HUES6 (cell line): Measurements from ENCODE around the gene PI4KB.

Experiments used
- H3K27ac ChIP-seq: 2 replicates; pipeline ENCODE4 v1.7.0; 2013; ENCODE audit warnings: low read depth, mild to moderate bottlenecking, low read length, inconsistent platforms
- H3K27me3 ChIP-seq: 2 replicates; pipeline ENCODE4 v1.6.1; 2013; ENCODE audit warnings: low read length; ENCODE audit not compliant: control insufficient read depth, insufficient read depth
- H3K36me3 ChIP-seq: 2 replicates; pipeline ENCODE4 v1.6.1; 2013; ENCODE audit warnings: low read length; ENCODE audit not compliant: control insufficient read depth, insufficient read depth
- H3K4me1 ChIP-seq: 2 replicates; pipeline ENCODE4 v1.6.1; 2013; ENCODE audit warnings: low read length; ENCODE audit not compliant: control insufficient read depth, insufficient read depth
- H3K4me3 ChIP-seq: 2 replicates; pipeline ENCODE4 v1.5.1; 2013; ENCODE audit warnings: low read depth, low read length
- H3K9ac ChIP-seq: one replicate; pipeline ENCODE4 v1.6.1; 2013; ENCODE audit warnings: mild to moderate bottlenecking, low read length
- H3K9me3 ChIP-seq: 2 replicates; pipeline ENCODE4 v1.6.1; 2013; ENCODE audit warnings: low read depth, low read length; ENCODE audit not compliant: control insufficient read depth, insufficient read depth

PI4KB gene

GRCh38 chr1:151324390-151324930 lies 2.8 kb downstream of the PI4KB start:
- H3K36me3 ChIP-seq = peaks cover 15% of the 10 kb centered on the region
- no peak overlapping the region for H3K9ac ChIP-seq
- H3K9me3 ChIP-seq = no peaks in the 10 kb centered on the region
- H3K4me3 ChIP-seq = no peak overlapping the region
- H3K27me3 ChIP-seq = no peaks in the 10 kb centered on the region
- H3K27ac ChIP-seq = no peak overlapping the region
- H3K4me1 ChIP-seq = peaks cover 11% of the 10 kb centered on the region

GRCh38 chr1:151318975-151319374 lies 8.2 kb downstream of the PI4KB start:
- no peak overlapping the region for H3K4me3 ChIP-seq
- H3K27ac ChIP-seq = no peak overlapping the region
- no peaks in the 10 kb centered on the region for H3K4me1 ChIP-seq
- peaks cover 37% of the 10 kb centered on the region for H3K36me3 ChIP-seq
- H3K27me3 ChIP-seq = no peaks in the 10 kb centered on the region
- no peaks in the 10 kb centered on the region for H3K9me3 ChIP-seq
- no peak overlapping the region for H3K9ac ChIP-seq

DNA sequence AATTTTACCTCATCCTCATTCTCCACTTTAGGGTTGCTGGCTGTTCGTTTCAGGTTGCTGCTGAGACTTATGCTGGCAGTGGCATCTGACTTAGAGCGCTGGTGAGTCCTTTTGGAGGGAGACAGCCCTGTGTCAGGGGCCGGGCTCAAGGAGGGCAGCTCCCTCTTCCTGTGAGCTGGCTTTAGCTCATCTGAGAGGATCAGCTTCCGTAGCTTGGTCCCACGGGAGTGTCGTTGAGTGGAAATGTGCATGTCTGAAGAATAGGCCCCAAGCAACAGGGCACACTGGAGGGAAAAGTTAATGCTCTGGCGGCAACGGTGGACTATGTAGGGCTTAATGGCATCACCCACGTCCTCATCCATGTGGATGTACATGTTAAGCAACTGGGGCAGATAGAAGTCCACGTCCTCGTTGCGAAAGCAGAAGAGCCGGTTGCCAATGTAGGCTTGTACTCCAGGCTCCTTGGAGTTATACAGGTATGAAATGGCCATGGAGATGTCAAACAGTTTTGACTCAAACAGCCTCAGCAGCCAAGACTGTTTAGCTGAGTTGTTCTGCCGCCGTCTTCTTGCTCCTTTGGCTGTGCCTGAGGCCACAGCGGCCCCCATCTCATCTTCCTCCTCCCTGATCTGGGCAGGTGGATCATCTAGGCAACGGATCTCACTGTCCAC lies 11.5 kb downstream of the PI4KB start:
- Histone ChIP-seq H3K9ac (no peak overlapping the region), H3K27ac (no peak overlapping the region), H3K4me3 (no peak overlapping the region), H3K9me3 (no peaks in the 10 kb centered on the region), H3K36me3 (peaks cover 56% of the 10 kb centered on the region), H3K27me3 (no peaks in the 10 kb centered on the region), H3K4me1 (peaks cover 14% of the 10 kb centered on the region; the same call in 1 of the 2 replicates)

DNA sequence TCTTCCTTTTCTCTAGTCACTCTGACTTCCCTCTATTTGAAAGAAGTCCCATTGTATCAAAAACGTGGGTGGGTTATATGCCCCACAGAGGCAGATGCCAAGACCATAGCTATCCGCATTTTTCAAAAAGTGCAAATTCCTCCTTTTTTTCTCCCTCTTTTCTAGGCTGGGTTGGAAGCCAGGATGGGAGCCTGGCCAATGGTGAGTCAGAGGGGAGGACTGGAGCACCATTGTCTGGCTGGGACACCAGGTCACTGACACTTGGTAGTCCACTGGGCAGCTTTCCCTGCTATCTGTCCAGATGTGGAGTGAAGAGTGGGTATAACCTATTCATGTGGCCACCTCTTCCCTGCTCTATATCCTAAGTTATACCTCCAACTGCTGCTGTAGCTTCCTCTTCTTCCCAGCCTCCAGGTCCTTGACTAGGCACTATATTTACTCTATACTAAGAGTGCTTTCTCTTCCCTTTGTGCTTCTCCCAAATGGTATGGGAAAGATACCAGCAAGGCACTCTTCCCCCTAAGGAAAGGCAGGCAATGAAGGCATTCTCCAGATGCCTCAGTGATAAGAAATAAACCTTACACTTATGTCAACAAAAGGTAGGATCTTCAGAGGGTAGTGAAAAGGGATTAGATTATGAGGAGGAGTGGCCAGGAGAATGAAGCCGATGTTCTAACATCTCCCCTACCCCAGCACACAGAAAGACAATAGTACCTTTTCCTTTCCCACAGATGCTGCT lies 12.9 kb downstream of the PI4KB start:
- H3K27ac ChIP-seq = no peak overlapping the region
- peaks cover 27% of the 10 kb centered on the region for H3K4me1 ChIP-seq
- peaks cover 56% of the 10 kb centered on the region for H3K36me3 ChIP-seq
- no peaks in the 10 kb centered on the region for H3K9me3 ChIP-seq
- H3K9ac ChIP-seq = no peak overlapping the region
- H3K27me3 ChIP-seq = no peaks in the 10 kb centered on the region
- H3K4me3 ChIP-seq = no peak overlapping the region

- H3K27me3 ChIP-seq = no peaks in the 10 kb centered on the region
- H3K9ac ChIP-seq = no peak overlapping the region
- peaks cover 59% of the 10 kb centered on the region for H3K36me3 ChIP-seq
- no peak overlapping the region for H3K27ac ChIP-seq
- peaks cover 30% of the 10 kb centered on the region for H3K4me1 ChIP-seq
- no peak overlapping the region for H3K4me3 ChIP-seq
- H3K9me3 ChIP-seq = no peaks in the 10 kb centered on the region
Observed at GRCh38 chr1:151313501-151313900, 13.7 kb downstream of the PI4KB start.

- Histone ChIP-seq H3K9me3 (no peaks in the 10 kb centered on the region), H3K4me3 (no peak overlapping the region), H3K4me1 (peaks cover 30% of the 10 kb centered on the region), H3K36me3 (peaks cover 66% of the 10 kb centered on the region), H3K27me3 (no peaks in the 10 kb centered on the region), H3K27ac (no peak overlapping the region), H3K9ac (no peak overlapping the region)
Observed at GRCh38 chr1:151312826-151313225, 14.4 kb downstream of the PI4KB start.

GRCh38 chr1:151312411-151312810 lies 14.8 kb downstream of the PI4KB start:
- peaks cover 30% of the 10 kb centered on the region for H3K4me1 ChIP-seq
- no peak overlapping the region for H3K9ac ChIP-seq
- H3K27ac ChIP-seq = no peak overlapping the region
- H3K27me3 ChIP-seq = no peaks in the 10 kb centered on the region
- H3K36me3 ChIP-seq = peaks cover 68% of the 10 kb centered on the region
- H3K4me3 ChIP-seq = no peak overlapping the region
- no peaks in the 10 kb centered on the region for H3K9me3 ChIP-seq

GRCh38 chr1:151311589-151312331 lies 15.5 kb downstream of the PI4KB start:
- Histone ChIP-seq H3K4me3 (no peak overlapping the region), H3K27me3 (no peaks in the 10 kb centered on the region), H3K27ac (peak overlapping the region; percentile 15; the same call in 1 of the 2 replicates), H3K9me3 (no peaks in the 10 kb centered on the region), H3K9ac (peak overlapping the region; percentile 4), H3K4me1 (peaks cover 30% of the 10 kb centered on the region), H3K36me3 (peaks cover 73% of the 10 kb centered on the region)

GRCh38 chr1:151311011-151311410 lies 16.2 kb downstream of the PI4KB start:
- H3K9ac ChIP-seq = no peak overlapping the region
- H3K27ac ChIP-seq = no peak overlapping the region
- peaks cover 30% of the 10 kb centered on the region for H3K4me1 ChIP-seq
- H3K9me3 ChIP-seq = no peaks in the 10 kb centered on the region
- peaks cover 73% of the 10 kb centered on the region for H3K36me3 ChIP-seq
- no peaks in the 10 kb centered on the region for H3K27me3 ChIP-seq
- no peak overlapping the region for H3K4me3 ChIP-seq

DNA sequence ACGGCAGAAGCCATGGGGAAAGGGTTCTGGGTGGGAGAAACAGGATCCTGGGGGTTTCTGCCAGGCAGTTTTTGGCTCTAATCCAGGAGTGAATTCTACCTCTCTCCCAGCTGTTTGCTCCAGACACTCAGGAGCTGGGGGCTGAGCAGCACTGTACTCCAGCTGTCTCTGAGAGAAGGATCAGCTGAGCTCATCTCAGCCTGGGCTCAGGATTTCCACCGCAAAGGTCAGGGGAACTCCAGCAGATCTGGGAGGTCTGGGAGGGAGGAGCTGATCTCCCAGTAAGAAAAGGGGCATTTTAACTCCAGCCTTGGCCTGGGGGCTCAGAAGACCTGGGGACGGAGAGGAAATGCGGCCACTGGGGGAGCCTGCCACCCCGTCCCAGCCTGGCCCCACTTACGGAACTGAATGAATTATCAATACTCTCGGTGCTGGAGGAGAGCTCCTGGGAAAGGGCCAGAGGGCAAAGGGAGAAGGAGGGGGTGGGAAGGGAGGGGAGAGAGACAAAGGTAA lies 17.3 kb downstream of the PI4KB start:
- H3K27ac ChIP-seq = 0 out of 2 replicates have a peak overlapping the region, but pooled peaks have one; percentile 4
- H3K4me1 ChIP-seq = peaks cover 30% of the 10 kb centered on the region
- H3K9me3 ChIP-seq = no peaks in the 10 kb centered on the region
- H3K36me3 ChIP-seq = peaks cover 74% of the 10 kb centered on the region
- H3K4me3 ChIP-seq = peak overlapping the region; percentile 26; the same call in 1 of the 2 replicates
- H3K9ac ChIP-seq = peak overlapping the region; percentile 31
- H3K27me3 ChIP-seq = no peaks in the 10 kb centered on the region
